Right ventricle myocardium inferior (tissue), 1 donor: ENCODE measurements around the gene TMIGD2. TPM values are rescaled to one million over a fixed set of nuclear protein-coding genes. Genes with fewer than 3 reads are reported as not detected.

Source experiments
- ATAC-seq: fragments of 200-7000 bp; cut with Tn5 transposase; one replicate; pipeline ENCODE4 v1.9.1; 2020; ENCODE audit warnings: mild to moderate bottlenecking, moderate library complexity
- DNase-seq: peaks from one replicate; pipeline ENCODE4 v3.0.0; 2021; ENCODE audit errors: missing footprints
- intact Hi-C: fragments of 100-400 bp; cut with DNase I; formaldehyde crosslinking; loops from one replicate; pipeline ENCODE4 v1.11.0; 2022
- total RNA-seq: library from RNA; stranded (reverse); fragmentation: NEBNext Ultra II Directional; extraction: Animal tissue kit (Norgen Biotek cat#: 25700); gene quantifications from one replicate; pipeline ENCODE4 v1.2.1, GENCODE V29; 2021
- donor health status: DM: no; HTN: yes; CAD: no; lungs with severe emphysema.

TMIGD2 gene
- total RNA-seq, 1 donor from 2014 or later: not detected

GRCh38 chr19:4327877-4328242, 25.7 kb upstream of the TMIGD2 start:
- ATAC-seq: no peak
- DNase-seq: no peak
- intact Hi-C loops: loop anchor here (1.0 kb wide), 2 partner anchors 15 to 74 kb away; partner anchors contain the start of genes CHAF1A and MPND

GRCh38 chr19:4327252-4327876, 25.2 kb upstream of the TMIGD2 start:
- ATAC-seq (peak; percentile 40), DNase-seq (peak; percentile 88)
- intact Hi-C loops: no loop called here

GRCh38 chr19:4326837-4327251, 24.7 kb upstream of the TMIGD2 start:
- ATAC-seq (no peak), DNase-seq (no peak)
- intact Hi-C loops: no loop called here

DNA sequence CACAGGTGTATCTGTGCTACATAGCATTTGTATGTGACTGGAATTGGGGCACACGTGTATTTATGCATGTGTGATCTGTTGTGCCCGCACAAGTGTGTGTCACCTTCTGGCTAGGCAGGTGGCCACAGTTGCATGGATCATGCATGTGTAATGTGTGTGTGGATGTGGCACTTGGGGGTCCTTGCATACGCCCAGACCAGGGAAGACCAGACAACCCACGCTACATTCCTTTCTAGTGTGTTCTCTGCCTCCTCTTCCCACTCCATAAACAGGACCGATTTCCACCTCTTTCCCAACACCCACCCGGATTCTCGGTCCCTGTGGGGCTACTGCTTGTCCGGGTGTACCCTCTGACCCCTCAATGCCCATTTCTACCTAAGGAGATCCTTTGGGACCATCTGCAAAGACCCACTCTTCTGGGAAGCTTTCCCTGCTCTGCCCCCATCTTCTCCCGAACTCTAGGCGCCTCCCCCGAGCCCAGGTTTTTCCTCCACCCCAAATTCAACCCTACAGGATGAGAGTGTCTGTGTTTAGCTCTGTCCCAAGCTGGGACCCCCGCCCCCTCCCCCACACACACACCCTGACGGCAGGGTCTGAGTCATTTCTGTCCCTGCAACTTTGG, 24.1 kb upstream of the TMIGD2 start:
- intact Hi-C loops: no loop called here
- ATAC-seq (no peak), DNase-seq (no peak)

DNA sequence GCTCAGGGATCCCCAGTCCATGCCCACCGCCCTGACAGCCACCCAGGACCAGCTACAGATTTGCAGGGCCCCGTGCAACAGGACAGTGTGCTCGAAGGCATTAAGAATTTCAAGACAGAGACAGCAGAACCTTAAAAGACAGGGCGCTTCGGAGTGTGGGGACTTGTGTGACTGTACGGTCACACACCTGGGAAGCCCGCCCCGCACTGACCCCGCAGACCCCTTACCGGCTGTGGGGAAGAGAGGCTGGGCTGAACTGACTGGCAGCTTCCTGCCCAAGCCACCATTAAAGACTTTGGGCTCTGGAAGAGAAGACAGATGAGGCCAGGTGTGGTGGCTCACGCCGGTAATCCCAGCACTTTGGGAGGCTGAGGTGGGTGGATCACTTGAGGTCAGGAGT, 22.0 kb upstream of the TMIGD2 start:
- DNase-seq (no peak), ATAC-seq (no peak)
- intact Hi-C loops: no loop called here

DNA sequence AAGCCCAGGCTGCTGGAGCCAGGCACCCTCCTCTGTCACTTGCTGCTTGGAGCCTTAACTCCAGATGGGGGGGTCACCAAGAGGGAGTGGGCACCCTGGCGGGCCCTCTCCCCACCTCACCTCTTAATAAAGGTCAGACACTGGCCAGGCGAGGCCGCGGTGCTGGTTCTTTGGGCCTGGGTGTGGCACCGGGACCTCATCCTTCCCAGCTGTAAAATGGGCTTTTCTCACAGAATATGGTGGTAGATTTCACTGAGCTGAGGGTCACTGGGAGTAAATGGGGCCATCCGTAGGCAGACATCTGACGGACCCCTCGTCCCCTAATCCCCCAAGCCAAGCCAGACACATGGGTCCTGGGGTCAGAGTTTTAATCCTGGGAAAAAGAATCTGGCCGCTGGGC, 21.5 kb upstream of the TMIGD2 start:
- no peak for DNase-seq
- intact Hi-C loops: no loop called here
- no peak for ATAC-seq

DNA sequence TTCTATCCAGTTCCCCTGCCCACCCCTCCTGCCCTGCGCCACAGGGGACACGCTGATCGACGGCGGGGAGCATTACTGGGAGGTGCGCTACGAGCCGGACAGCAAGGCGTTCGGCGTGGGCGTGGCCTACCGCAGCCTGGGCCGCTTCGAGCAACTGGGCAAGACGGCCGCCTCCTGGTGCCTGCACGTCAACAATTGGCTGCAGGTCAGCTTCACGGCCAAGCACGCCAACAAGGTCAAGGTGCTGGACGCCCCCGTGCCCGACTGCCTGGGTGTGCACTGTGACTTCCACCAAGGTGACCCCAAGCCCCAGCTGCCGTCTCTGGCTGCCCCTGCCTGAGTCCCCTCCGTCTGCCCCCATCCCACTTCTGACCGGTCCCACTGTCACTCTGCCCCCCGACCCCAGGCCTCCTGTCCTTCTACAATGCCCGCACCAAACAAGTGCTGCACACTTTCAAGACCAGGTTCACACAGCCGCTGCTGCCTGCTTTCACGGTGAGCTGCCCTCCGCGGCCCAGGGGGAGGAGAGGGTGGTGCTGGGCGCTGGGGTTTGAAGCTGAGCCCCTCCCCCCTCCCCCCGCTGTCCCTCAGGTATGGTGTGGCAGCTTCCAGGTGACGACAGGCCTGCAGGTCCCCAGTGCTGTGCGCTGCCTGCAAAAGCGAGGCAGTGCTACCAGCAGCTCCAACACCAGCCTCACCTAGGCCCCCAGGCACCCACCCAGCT, 20.9 kb upstream of the TMIGD2 start:
- intact Hi-C loops: no loop called here
- DNase-seq (no peak), ATAC-seq (no peak)

- DNase-seq (no peak), ATAC-seq (no peak)
- intact Hi-C loops: no loop called here
Measured at GRCh38 chr19:4320419-4320818, 18.2 kb upstream of the TMIGD2 start.

GRCh38 chr19:4319067-4319718, 17.0 kb upstream of the TMIGD2 start:
- ATAC-seq (no peak), DNase-seq (no peak)
- intact Hi-C loops: no loop called here

- intact Hi-C loops: no loop called here
- DNase-seq: no peak
- no peak for ATAC-seq
Measured at GRCh38 chr19:4318460-4318859, 16.3 kb upstream of the TMIGD2 start.

- DNase-seq (no peak), ATAC-seq (no peak)
- intact Hi-C loops: no loop called here
Measured at GRCh38 chr19:4316956-4317355, 14.8 kb upstream of the TMIGD2 start.

- no peak for DNase-seq
- ATAC-seq: no peak
- intact Hi-C loops: no loop called here
Measured at GRCh38 chr19:4313847-4314490, 11.8 kb upstream of the TMIGD2 start.

GRCh38 chr19:4310247-4311121, 8.3 kb upstream of the TMIGD2 start:
- DNase-seq (no peak), ATAC-seq (no peak)
- intact Hi-C loops: no loop called here

DNA sequence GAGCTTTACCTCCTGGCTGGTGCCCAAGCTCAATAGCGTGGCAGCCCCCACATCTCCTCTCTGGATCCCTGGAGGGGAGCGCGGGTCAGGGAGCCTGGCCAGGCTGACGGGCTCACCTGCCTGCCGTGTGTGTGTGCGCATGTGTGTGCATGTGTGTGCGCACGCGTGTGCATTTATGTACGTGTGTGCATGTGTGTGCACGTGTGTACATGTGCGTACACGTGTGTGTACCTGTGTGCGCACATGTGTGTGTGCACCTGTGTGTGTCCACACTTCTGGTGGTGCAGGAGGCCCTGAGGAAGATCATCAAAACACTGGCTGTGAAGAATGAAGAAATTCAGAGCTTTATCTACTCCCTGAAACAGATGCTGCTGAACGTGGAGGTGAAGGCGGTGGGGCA, 3.5 kb upstream of the TMIGD2 start:
- intact Hi-C loops: no loop called here
- ATAC-seq: no peak
- DNase-seq: no peak

DNA sequence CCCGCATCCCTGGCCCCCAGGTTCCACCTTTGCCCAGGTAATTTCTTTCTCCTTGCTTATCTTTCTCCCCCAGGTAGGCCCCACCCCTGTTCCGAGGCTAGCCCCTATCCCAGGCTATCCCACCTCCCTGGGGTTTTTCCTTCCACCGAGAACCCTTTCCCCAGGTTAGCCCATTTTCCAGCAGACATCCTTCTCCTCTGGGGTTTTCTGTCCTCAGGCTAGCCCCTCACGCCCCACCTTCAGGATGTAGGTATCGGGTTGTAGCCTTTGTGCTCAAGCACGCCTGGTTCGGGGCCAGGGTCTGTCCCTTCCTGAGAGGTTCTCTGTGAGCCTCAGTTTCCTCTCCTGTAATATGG, 3.0 kb upstream of the TMIGD2 start:
- intact Hi-C loops: no loop called here
- DNase-seq: no peak

GRCh38 chr19:4304538-4305256, 2.5 kb upstream of the TMIGD2 start, which contains the start of gene FSD1:
Gene FSD1 (plus strand): TSS chr19:4304598. CDS start chr19:4304747, 149 bp downstream.
- DNase-seq: no peak
- ATAC-seq: no peak
- intact Hi-C loops: no loop called here

More for the DNA sequence above, 3.0 kb upstream of the TMIGD2 start:
- ATAC-seq: no peak

- intact Hi-C loops: no loop called here
- ATAC-seq: no peak
Measured at GRCh38 chr19:4303819-4304537, 1.8 kb upstream of the TMIGD2 start.

More at GRCh38 chr19:4303819-4304537, 1.8 kb upstream of the TMIGD2 start:
- DNase-seq: no peak
